Measurements from ENCODE around the gene RPL3. TPM values are rescaled to one million over a fixed set of nuclear protein-coding genes. Genes with fewer than 3 reads are reported as not detected.
"Not testable (repeated sequence)": the region's sequence is repeated elsewhere in the genome, so short reads cannot be mapped to it uniquely, and the experiment has no call there.

The RPL3 gene
- total and polyA plus RNA-seq, 4 donors = 580 to 1,767 (median 1,184) TPM

GRCh38 chr22:39356464-39356863, 37.0 kb upstream of the RPL3 start:
- Histone ChIP-seq H3K36me3 (ENCODE audit: control insufficient read depth in 4 of 4, insufficient read depth in 3 of 4, low read depth in 1 of 4, low read length in 3 of 4) (no peaks in the 10 kb centered on the region), H3K27ac (ENCODE audit: low read depth in 1 of 2, low read length in 2 of 2) (no peak overlapping the region), H3K9me3 (ENCODE audit: control insufficient read depth in 4 of 4, low read length in 3 of 4) (no peaks in the 10 kb centered on the region), H3K4me3 (ENCODE audit: low read depth in 1 of 3, low read length in 3 of 3) (no peak overlapping the region), H3K4me1 (ENCODE audit: control insufficient read depth in 4 of 4, insufficient read depth in 4 of 4, low read length in 3 of 4) (no peaks in the 10 kb centered on the region), H3K9ac (ENCODE audit: low read depth in 1 of 2, low read length in 2 of 2) (no peak overlapping the region), H3K27me3 (ENCODE audit: control insufficient read depth in 4 of 4, insufficient read depth in 4 of 4, low read length in 3 of 4) (no peaks in the 10 kb centered on the region)
- DNase-seq (ENCODE audit: low spot score) = no peak
- TF ChIP-seq HNF4G (IDR thresholded peaks at IDR 0.05) = no peak
- no peak for TF ChIP-seq YY1 (IDR thresholded peaks at IDR 0.05)
- no peak for TF ChIP-seq ZBTB33 (IDR thresholded peaks at IDR 0.05)
- TF ChIP-seq JUND (IDR thresholded peaks at IDR 0.05) = no peak
- TF ChIP-seq GABPA (IDR thresholded peaks at IDR 0.05 in 1 of 2, conservative IDR thresholded peaks at IDR 0.05 in 1 of 2) = no peak
- TF ChIP-seq ATF3 (IDR thresholded peaks at IDR 0.05) = no peak
- TF ChIP-seq HNF4A (conservative IDR thresholded peaks at IDR 0.05) = no peak
- TF ChIP-seq FOXA1 (IDR thresholded peaks at IDR 0.05) = no peak
- TF ChIP-seq RAD21 (IDR thresholded peaks at IDR 0.05) = no peak
- no peak for TF ChIP-seq FOXA2 (IDR thresholded peaks at IDR 0.05)
- TF ChIP-seq RXRA (IDR thresholded peaks at IDR 0.05) = no peak
- WGBS = 90% methylated on average over 5 of the region's 5 CpGs

DNA sequence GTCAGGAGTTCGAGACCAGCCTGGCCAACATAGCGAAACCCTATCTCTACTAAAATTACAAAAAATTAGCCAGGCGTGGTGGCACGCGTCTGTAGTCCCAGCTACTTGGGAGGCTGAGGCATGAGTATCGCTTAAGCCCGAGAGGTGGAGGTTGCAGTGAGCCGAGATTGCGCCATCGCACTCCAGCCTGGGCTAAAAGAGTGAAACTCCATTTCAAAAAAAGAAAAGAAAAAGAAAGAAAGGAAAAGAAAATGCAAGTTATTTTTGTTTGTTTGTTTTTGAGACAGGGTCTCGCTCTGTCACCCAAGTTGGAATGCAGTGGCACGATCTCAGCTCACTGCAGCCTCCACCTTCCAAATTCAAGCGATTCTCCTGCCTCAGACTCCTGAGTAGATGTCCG, 36.4 kb upstream of the RPL3 start:
- 96% methylated on average over 14 of the region's 14 CpGs for whole genome bisulfite sequencing

DNA sequence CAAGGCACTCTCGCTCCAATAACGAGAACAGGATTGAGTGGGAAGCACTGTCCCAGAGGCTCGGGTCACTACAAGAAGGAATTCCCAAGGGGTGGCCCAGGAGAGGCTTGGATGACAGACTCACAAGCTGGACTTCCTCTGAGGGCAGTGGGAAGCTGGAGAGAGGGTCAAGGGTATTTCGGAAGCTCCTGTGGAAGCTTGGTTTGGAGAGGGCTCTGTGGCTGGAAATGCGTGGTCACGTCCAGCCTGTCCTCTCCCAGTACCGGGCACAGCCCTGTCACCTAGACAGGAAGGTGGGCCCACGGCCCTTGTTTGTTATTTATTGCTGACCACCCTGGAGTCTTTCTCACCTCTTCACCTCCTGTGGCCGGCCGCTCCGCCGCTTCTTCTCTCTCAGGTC, 35.7 kb upstream of the RPL3 start:
- Histone ChIP-seq H3K4me3 (ENCODE audit: low read depth in 1 of 3, low read length in 3 of 3) (no peak overlapping the region), H3K4me1 (ENCODE audit: control insufficient read depth in 4 of 4, insufficient read depth in 4 of 4, low read length in 3 of 4) (peaks cover 0 to 4% (median 0%) of the 10 kb centered on the region in 4 donors), H3K27ac (ENCODE audit: low read depth in 1 of 2, low read length in 2 of 2) (no peak overlapping the region), H3K27me3 (ENCODE audit: control insufficient read depth in 4 of 4, insufficient read depth in 4 of 4, low read length in 3 of 4) (no peaks in the 10 kb centered on the region), H3K9ac (ENCODE audit: low read depth in 1 of 2, low read length in 2 of 2) (no peak overlapping the region), H3K9me3 (ENCODE audit: control insufficient read depth in 4 of 4, low read length in 3 of 4) (no peaks in the 10 kb centered on the region), H3K36me3 (ENCODE audit: control insufficient read depth in 4 of 4, insufficient read depth in 3 of 4, low read depth in 1 of 4, low read length in 3 of 4) (no peaks in the 10 kb centered on the region)
- DNase-seq (ENCODE audit: low spot score) = no peak
- WGBS = 96% methylated on average over 12 of the region's 12 CpGs
- no peak for TF ChIP-seq JUND (IDR thresholded peaks at IDR 0.05)
- TF ChIP-seq FOXA1 (IDR thresholded peaks at IDR 0.05) = no peak
- TF ChIP-seq SP1 (IDR thresholded peaks at IDR 0.05) = no peak
- no peak for TF ChIP-seq REST (IDR thresholded peaks at IDR 0.05)
- TF ChIP-seq, protein P1, sequence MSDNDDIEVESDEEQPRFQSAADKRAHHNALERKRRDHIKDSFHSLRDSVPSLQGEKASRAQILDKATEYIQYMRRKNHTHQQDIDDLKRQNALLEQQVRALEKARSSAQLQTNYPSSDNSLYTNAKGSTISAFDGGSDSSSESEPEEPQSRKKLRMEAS (IDR thresholded peaks at IDR 0.05) = no peak
- no peak for TF ChIP-seq HNF4A (conservative IDR thresholded peaks at IDR 0.05)
- TF ChIP-seq HNF4G (IDR thresholded peaks at IDR 0.05) = no peak
- no peak for TF ChIP-seq FOXA2 (IDR thresholded peaks at IDR 0.05)
- TF ChIP-seq RAD21 (IDR thresholded peaks at IDR 0.05) = no peak
- no peak for TF ChIP-seq NR2F2 (IDR thresholded peaks at IDR 0.05)
- TF ChIP-seq ZBTB33 (IDR thresholded peaks at IDR 0.05) = no peak
- no peak for TF ChIP-seq EGR1 (IDR thresholded peaks at IDR 0.05; ENCODE audit: low read depth in 2 of 2)
- no peak for TF ChIP-seq TAF1 (conservative IDR thresholded peaks at IDR 0.05)
- no peak for TF ChIP-seq GABPA (IDR thresholded peaks at IDR 0.05 in 1 of 2, conservative IDR thresholded peaks at IDR 0.05 in 1 of 2)

More for the DNA sequence above, 36.4 kb upstream of the RPL3 start:
- H3K27me3 ChIP-seq (ENCODE audit: control insufficient read depth in 4 of 4, insufficient read depth in 4 of 4, low read length in 3 of 4); DNase-seq (ENCODE audit: low spot score); H3K36me3 ChIP-seq (ENCODE audit: control insufficient read depth in 4 of 4, insufficient read depth in 3 of 4, low read depth in 1 of 4, low read length in 3 of 4); H3K9ac ChIP-seq (ENCODE audit: low read depth in 1 of 2, low read length in 2 of 2); H3K9me3 ChIP-seq (ENCODE audit: control insufficient read depth in 4 of 4, low read length in 3 of 4); H3K4me3 ChIP-seq (ENCODE audit: low read depth in 1 of 3, low read length in 3 of 3); H3K4me1 ChIP-seq (ENCODE audit: control insufficient read depth in 4 of 4, insufficient read depth in 4 of 4, low read length in 3 of 4); H3K27ac ChIP-seq (ENCODE audit: low read depth in 1 of 2, low read length in 2 of 2): not testable (repeated sequence)
